PC-9 (cell line): ENCODE measurements around the gene LEPROT.

ENCODE experiments used
- CTCF ChIP-seq: fragments of 200-600 bp; sonication (generic); conservative IDR thresholded peaks from 2 replicates; pipeline ENCODE4 v1.6.1; 2017; ENCODE audit warnings: mixed run types, antibody characterized with exemption, mild to moderate bottlenecking, moderate library complexity
- EZH2 ChIP-seq: fragments of 200-600 bp; sonication (generic); IDR thresholded peaks from 2 replicates; pipeline ENCODE4 v1.8.0; 2017; ENCODE audit warnings: antibody characterized with exemption, low read depth

GRCh38 chr1:65409816-65410326 lies 10.6 kb upstream of the LEPROT start:
- no peak for TF ChIP-seq CTCF
- TF ChIP-seq EZH2: no peak
